NCI-H1092 treated with DMSO at 0.1 percent for 48 hours (cell line): Measurements from ENCODE around the gene TET3.

Experiments used
- DNase-seq: peaks from one replicate; lab custom pipeline; 2025; lab: John Stamatoyannopoulos, UW

TET3 gene

DNA sequence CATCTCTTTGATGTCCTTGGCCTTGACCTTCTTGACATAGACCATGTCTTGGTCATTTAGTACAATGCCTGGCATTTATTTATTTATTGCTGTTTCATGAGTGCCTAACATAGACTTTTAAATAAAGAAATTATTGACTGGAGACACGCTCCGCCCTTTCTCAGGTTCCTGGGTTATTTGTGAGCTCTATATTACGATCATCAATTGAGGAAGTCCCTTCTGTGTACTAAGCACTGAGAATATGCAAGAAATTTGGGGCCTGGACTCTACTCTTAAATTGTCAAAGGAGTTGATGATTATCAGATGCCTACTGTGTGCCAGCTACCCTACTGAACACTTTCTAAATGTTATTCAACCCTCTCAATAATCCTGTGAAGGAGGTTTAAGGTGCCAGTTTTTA, 19.7 kb upstream of the TET3 start:
- no peak for DNase-seq

DNA sequence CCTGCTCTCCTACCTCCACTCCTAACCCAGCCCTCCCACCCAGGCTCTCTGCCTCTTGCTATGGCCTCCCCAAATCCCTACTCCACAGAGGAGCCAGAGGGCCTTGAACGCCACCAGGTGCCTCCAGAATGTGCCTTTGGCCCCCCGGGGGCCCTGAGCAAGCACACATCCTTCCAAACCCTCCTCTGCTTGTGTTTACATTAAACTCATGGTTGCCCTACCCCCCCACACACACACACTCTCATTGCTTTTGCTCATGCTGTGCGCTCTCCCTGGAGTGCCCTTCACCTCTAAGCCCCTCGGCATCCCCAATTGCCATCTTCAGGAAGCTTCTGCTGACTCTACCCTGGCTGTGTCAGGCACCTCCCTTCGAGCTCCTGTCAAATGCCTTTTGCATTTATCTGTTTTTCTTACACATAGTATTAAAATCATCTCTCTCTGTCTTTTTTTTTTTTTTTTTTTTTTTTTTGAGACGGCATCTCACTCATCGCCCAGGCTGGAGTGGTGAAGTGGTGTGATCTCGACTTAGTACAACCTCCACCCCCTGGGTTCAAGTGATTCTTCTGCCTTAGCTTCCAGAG, 16.3 kb upstream of the TET3 start:
- DNase-seq = no peak

DNA sequence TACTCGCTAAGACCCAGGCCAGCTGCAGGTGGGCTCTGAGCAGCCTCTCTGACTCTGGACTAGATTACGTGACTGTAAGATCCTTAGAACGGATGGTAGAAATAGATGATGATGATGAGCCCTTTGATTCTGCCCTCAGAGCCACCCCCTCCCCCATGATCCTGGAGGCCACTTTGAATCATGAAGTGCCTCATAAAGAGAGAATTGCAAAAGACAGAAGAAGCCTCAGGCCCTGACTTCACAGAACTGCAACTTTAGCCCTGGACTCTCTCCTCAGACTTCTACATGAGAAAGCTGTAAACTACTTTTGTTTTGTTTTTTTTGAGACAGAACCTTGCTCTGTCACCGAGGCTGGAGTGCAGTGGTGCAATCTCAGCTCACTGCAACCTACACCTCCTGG, 15.4 kb upstream of the TET3 start:
- no peak for DNase-seq

DNA sequence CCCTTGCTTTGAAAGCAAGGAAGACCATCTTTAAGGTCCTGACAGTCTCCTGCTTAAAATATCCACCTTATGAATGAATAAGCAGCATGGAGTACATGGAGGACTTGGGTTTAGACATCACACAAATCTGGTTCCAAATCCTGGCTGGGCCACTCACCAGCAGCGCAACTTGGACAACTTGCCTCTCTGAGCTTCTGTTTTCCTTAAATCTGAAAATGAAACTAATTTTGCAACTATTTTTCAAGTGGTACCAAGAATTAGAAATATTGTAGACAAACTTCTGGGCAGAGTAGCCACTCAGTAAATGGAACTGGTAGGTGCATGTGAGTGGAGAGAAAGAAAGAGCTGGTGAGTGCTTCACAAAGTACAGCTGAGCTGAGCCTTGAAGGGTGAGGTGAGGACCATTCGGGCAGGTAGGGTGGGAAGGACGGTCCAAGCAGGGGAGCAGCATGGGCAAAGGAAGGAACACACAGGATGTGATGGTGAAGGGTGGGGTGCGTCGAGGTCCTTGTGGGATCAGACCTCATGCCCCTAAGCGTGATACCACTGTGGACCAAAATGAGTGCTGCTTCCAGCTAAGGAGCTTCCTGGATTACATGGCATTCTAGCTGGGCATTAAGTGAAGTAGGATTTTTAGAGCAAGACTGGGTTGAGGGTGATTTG, 14.4 kb upstream of the TET3 start:
- no peak for DNase-seq

DNA sequence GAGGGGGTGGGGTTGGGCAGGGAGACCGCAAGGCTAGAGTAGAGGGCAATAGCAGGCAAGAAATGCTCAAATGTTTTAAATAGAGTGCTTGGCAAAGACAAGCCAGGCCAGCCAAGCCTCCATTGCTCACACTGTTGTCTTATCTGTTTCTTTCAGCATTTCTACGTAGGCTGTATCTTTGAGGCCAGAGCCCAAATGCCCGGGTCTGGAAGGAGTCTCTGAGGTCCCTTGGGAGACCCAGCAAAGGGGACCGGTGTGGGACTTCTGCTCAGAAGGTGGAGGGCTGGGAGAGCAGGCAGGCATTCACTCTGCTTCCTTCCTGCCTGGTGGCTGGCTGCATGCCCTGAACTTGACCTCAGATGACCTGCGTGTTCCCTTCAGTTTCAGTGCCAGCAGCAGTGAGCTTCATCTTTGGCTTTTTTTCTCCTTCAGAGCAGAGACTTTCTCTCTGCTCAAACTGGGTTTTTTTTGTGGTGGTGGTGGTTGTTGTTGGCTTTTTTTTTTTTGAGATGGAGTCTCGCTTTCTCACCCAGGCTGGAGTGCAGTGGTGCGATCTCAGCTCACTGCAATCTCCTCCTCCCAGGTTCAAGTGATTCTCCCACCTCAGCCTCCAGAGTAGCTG, 13.7 kb upstream of the TET3 start:
- peak; percentile 27 for DNase-seq

DNA sequence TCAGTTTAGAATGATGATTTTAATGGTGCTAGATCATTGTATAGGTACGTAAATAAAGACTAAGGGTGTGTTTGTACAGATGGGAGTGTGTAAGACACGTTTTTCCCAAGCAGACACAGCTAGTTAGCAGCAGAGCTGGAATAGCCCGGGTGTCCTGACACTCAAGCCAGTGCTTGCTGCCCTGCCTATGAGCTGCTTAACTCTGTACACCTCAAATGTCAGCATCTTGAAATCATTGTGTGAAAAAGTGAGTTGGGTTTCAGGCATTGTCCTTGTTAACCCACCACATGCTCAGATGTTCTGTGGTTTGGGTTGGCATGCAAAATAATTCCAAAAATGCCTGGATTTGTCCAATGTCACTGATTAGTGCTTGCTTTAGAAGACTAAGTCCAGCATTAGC, 13.0 kb upstream of the TET3 start:
- no peak for DNase-seq

DNA sequence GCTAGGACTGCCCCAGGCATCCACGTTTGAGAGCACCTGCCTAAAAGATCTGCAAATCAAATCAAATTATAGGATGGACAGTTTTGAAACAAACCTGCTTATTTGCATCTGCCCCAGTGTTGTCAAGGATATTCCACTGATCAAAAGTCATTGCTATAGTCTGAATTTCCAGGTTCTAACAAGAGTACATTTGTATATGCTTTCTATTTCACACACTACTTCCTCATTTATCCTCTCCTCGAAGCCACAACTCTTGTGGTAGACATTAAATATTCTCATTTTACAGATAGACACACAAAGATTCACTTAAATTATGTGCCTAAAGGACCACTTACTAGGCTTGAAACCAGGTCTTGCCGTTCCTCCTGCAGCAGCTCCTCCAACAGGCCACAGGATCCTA, 11.9 kb upstream of the TET3 start:
- DNase-seq = no peak

DNA sequence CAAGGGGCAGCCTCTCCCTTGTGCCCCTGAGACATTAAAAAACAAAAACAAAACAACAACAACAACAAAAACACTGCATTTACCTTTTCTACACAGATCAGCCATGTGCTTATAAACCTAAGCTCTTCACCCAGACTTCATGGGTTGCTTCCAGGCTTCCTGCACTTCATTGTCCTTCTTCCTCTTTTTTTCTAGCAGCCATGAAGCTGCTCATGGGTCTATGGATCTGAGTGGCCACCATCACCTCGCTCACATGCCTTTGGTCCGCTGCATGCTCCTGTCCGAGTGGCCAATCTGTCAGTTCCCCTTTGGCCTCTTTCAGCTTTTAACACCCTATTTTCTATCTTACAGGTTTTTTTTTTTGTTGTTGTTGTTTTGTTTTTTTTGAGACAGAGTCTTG, 9.0 kb upstream of the TET3 start:
- no peak for DNase-seq

DNA sequence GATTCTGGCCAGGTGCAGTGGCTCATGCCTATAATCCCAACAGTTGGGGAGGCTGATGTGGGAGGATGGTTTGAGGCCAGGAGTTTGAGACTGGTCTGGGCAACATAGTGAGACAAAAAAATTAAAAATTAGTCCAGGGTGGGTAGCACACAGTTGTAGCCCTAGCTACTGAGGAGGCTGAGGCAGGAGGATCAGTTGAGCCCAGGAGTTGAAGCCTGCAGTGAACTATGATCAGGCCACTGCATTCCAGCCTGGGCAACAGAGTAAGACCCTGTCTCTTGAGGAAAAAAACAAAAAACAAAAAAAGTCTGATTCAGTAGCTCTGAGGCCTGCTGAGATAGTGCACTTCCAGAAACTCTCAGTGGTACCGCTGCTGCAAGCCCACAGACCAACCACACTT, 7.9 kb upstream of the TET3 start:
- no peak for DNase-seq

DNA sequence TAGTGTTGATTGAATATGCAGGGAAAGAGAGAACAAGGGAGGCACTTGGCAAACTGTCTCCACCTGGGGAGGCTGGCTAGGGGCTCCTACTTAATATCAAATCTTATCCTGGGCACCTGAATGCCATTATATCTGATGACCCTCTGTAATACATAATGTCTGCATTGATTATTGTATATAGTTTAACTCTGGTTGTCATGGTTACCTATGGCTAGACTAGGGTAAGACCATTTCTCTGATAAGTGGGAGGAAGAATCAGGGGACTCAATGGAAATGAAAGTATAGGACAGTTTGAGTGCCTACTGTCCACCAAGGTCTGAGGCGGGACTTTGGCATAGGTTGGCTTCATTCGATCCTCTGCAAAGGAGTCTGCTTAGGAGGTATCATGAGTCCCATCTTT, 7.2 kb upstream of the TET3 start:
- no peak for DNase-seq

DNA sequence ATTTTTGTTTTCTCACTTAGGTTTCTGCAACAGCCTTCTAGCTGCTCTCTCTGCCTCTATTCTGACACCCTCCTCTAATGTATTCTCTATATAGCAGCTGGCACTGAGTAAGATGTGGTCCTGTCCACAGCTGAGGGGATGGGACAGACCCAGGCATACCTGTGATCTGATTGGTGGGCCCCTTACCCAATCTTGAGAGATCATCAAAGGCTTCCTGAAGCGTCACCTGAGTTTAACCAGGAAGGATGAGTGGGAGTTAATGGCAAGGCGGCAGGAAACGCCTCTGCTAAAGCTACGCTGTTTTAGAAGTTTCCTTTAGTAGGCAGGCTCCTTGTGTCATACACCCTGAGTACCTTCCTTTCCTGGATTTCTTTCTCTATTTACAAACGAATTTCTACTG, 5.7 kb upstream of the TET3 start:
- DNase-seq = no peak

DNA sequence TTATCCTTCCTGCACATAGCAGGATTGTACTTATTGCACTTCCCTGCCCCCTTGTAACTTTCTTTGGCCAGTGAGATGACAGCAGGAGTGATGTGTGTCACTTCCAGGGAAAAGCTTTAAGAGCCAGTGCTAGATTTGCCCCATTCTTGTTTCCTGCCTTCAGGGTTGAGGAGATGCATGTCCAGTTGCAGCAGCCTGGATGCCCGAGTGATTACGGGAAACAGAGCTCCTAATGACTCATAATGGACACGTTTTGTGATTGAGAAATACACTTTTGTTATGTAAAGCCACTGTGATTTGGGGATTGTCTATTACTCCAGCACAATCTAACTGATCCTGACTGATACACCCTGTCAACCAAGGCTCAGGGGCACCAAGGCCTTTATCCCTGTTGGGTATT, 5.0 kb upstream of the TET3 start:
- DNase-seq = no peak

DNA sequence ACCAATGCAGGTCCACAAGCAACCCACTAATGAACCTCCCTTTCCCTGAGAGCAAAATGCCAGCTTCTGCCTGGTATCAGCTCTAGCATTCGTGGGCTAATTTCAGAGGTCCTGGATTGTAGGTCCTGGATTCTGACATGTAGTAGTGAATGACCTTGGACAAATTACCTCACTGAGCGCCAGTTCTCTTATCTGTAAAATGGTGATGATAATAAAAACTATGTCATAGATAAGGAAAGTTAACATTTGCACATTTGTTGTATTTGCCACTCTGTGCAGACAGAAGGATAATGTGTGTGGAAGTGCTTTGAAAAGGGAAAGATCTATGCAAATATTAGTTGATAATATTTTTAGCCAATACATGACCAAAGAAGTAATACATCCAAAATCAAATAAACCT, 4.1 kb upstream of the TET3 start:
- no peak for DNase-seq

DNA sequence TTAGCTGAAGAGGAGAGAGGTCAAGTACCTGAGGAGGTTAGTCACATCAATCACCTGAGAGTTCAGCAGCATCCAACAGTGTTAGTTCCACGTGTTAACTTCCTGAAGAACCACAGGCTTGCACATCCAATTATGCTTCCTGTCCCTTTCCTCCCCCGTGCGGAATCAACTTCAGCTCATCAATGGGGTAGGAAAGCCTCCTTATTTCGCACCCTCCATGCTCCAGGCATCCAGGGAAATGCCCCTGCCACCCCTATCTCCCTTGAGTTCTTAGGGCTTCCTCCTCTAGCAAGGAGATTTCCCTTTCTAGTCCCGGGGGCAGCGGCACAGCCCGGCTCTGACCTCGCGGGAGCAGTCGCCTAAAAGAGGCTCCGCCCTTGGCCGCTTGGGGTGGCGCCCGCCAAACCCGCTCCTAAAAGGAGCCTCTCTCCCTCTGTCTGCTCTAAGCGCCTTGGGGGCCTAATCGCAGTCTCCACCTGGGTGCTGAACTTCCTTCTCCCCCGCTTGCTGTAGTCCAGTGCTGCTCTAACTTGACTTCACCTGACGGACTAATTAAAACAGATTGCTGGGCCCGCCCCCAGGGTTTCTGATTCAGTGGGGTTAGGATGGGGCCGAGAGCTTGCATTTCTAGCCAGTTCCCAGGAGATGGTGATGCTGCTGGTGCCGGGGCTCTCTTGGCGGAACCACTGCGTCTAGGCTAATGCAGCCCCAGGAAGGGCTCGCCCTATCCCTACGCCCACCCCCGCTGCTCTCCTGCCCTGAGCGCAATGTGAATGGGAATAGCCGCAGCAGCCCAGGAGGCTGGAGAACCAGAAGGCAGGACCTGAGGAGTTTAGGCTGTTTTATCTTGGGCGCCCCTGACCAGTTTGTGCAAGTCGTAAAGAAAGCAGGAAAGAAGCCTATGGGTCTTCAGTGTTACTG, 3.4 kb upstream of the TET3 start:
- DNase-seq = peak; percentile 42

DNA sequence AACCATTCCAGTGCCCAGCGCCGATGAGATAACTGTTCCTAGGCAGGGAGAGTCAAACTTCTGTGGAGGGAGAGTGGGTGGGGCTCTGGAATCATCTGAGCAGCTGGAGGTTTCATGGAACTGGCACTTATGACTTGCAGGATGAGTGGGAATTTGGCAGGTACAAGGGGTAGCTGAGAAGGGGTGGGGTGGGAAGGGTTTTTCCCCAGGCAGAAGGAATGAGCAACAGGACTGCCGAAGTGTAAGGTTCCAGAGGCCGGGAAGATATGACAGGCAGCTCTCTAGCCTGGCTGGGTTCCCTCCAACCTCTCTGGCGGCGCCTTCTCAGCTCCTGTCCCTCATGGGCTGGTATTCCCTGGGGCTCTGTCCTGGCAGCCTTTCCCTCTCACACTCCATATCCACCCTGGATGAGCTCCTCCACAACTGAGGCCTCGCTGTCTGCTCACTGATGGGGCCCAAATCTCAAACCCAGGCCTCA, 2.5 kb upstream of the TET3 start:
- no peak for DNase-seq

DNA sequence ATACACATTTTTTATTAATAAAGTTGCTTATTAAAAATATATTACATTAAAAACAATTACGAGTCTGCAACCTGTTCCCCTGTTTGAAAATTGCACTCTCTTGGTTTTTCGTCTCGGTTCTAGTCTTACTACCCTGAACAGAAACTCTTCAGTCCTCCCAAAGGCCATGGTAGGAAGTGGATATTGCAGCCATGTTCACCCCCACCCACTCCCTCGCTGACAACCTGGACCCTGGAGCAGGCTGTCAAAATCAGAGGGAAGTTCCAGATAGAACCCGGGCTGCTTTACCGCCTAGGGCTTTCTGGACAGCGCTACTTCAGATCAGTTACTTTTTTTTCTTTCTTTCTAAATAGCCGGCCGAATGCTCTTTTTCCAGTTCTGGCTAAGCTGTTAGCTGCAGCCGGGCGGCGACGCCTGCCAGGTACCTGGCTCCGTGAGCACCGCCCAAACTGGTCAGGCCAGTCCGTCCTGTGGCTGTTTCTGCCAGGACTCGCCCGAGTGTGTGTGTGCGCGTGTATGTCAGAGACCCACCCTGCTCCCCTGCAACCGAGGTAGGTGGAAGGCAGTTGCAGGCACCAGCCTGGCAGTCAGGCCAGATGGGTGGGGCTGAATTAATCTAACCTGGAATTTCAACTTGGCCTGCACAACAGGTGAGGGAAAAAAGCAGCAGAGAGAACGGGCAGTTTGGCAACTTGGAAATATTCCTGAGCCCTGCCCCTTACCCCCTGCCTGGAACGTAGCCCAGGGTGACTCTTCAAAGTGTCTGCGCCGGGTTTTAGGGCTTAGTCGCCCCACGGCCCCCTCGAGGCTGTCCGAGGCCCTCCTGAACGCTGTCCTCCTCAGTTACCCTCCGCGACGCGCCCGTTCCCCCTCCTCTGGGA, 1.1 kb upstream of the TET3 start:
- no peak for DNase-seq

DNA sequence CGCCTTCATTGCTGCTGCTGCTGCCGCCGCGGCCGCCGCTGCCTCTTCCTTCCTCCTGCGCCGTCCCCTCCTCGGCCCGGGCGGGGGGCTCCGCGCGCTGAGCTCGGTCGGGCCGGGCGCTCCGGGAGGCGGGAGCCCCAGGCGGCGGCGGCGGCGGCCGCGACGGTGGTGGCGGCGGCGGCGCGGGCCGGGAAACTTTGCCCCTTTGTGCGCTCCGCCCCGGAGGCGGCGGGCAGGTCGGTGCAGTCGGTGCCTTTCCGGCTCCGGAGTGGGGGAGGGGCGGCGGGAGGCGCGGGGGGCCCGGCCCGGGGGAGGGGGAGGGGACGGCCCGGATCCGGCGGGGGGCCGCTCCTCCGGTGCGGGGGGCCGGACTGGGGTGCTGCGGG, 205 bp downstream of the TET3 start:
- DNase-seq = peak; percentile 12

DNA sequence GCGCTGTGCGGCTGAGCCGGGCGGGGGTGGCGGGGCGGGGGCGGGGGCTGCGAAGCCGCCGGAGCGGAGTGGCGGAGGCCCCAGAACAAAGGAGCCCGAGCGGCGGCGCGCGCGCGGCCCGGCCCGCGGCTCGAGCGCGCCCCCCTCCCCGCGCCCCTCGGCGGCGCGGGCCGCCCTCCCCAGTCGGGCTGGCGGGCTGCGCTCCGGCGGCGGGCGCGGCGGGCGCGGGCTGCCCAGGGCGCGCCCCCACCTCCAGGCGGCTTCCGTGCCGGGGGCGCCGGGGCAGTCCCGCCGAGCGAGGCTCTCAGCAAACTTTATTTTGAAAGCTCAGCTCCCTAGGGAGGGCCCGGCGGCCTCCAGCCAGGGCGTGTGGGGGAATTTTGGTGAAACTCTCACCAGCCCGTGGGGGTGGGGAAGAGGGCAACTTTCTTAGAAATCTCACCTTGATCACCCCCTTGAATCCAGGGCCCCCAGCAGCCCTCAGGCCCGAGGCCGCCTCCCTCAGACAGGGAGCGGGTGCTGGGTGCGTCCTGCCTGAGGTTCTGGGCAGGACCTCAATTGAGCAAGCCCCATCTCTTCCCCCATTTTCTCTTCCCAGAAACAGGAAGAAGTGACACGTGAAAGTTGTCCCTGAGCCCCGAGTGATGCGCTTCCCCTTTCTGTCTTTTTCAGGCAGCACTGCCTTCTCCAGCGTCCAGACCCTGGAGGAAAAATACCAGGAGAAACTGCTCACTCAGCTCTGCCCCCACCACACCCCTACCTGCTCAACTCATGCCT, 786 bp downstream of the TET3 start:
- no peak for DNase-seq

DNA sequence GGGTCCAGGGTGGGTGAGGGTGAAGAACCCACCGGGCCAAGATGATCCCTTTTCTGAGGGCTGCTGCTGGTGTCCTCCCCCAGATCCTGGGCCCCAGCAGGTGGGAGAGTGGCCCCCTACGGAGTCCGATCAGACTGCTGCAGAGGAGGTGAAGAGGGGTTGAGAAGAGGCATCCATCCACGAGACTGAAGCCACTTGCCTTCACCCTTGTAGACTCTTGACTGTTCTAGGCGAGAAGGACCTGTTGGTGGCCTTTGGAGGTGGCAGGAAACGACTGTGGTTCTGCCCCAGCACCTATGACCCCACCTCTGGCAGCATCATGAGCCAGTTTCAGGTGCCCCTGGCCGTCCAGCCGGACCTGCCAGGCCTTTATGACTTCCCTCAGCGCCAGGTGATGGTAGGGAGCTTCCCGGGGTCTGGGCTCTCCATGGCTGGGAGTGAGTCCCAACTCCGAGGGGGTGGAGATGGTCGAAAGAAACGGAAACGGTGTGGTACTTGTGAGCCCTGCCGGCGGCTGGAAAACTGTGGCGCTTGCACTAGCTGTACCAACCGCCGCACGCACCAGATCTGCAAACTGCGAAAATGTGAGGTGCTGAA, 1.5 kb downstream of the TET3 start:
- DNase-seq = no peak

DNA sequence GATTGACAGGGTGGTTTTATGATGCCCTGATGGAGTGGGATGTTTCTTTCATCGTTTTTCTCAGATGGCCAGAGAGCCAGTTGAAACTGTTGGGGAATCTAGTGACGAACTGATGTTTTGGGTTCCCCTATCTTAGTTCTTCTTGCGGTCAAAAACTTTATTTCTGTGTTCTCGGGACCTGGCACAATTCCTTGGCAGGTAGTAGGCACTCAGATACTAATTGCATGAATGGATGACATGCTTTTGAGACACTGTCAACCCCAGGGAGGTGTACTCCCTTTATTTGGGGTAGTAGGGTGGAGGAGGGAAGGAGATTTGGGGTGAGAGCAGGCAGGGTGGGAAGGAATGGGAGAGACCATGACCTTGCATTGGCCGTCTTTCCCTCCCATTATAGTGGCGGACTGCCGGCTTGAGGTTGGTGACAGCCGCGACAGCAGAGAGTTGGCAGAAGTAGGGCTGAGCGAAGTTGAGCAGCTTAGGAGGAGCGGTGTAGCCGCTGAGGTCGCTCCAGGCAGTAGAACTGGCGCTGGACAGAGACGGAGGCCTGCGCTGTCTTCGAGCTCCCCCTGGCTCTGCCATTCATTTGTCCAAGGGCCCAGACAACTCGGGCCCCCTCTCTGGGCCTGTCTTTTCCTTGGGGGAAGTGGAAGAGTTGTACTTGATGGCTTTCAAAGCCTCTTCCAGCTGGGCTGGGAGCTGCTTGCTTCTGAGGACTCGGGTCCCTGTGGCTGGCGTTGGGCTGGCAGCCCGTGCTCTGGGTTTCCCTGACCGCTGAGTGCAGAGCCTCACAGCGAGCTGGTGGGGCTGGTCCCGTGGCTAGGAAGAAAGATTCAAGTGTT, 2.6 kb downstream of the TET3 start:
- DNase-seq = no peak
